Activated CD4-positive, alpha-beta T cell treated with anti-CD3 and anti-CD28 coated beads, Interleukin-2, amount 10 ng/mL, durations not matched to agents 24 days and 14 days (primary cell): ENCODE results near the gene AMMECR1. TPM values are rescaled to one million over a fixed set of nuclear protein-coding genes. Genes with fewer than 3 reads are reported as not detected.
A peak's percentile ranks its signal among the peaks of the same experiment; 100 is the strongest.
"Not testable (repeated sequence)": the region's sequence is repeated elsewhere in the genome, so short reads cannot be mapped to it uniquely, and the experiment has no call there.

ENCODE experiments used
- DNase-seq: peaks from one replicate; pipeline ENCODE4 v3.0.0; 2022
- H3K27ac Mint-ChIP-seq: one replicate; pipeline ENCODE4 v1.8.0; 2022; ENCODE audit warnings: mild to moderate bottlenecking, mixed read lengths
- H3K27me3 Mint-ChIP-seq: one replicate; pipeline ENCODE4 v1.8.0; 2022; ENCODE audit warnings: mixed read lengths
- H3K36me3 Mint-ChIP-seq: one replicate; pipeline ENCODE4 v1.8.0; 2022; ENCODE audit warnings: low read depth, mild to moderate bottlenecking, mixed read lengths
- H3K4me1 Mint-ChIP-seq: one replicate; pipeline ENCODE4 v1.8.0; 2021; ENCODE audit warnings: mixed read lengths
- H3K4me3 Mint-ChIP-seq: one replicate; pipeline ENCODE4 v1.8.0; 2022; ENCODE audit warnings: mild to moderate bottlenecking, moderate library complexity, mixed read lengths
- H3K9me3 Mint-ChIP-seq: one replicate; pipeline ENCODE4 v1.8.0; 2021; ENCODE audit warnings: mixed read lengths
- intact Hi-C: fragments of 100-400 bp; cut with micrococcal nuclease; formaldehyde crosslinking; loops from one replicate; pipeline ENCODE4 v1.15.1; 2023
- total RNA-seq: library from RNA; stranded (reverse); gene quantifications from 2 replicates; pipeline ENCODE4 v1.2.3, GENCODE V29; 2022

The AMMECR1 gene
- total RNA-seq, 1 donor from 2014 or later: 12.2 TPM

- peaks cover 3% of the 10 kb centered on the region for H3K9me3 Mint-ChIP-seq
- H3K36me3 Mint-ChIP-seq: peaks cover 5% of the 10 kb centered on the region
- no peak overlapping the region for H3K4me3 Mint-ChIP-seq
- no peak for DNase-seq
- intact Hi-C loops: no loop called here
- H3K27ac Mint-ChIP-seq: no peak overlapping the region
- H3K27me3 Mint-ChIP-seq: no peaks in the 10 kb centered on the region
- peaks cover 17% of the 10 kb centered on the region for H3K4me1 Mint-ChIP-seq
These were observed 52.2 kb downstream of the AMMECR1 start for GRCh38 chrX:110265661-110266060.

GRCh38 chrX:110259117-110259516, 58.8 kb downstream of the AMMECR1 start:
- intact Hi-C loops: no loop called here
- no peak for DNase-seq
- no peak overlapping the region for H3K4me3 Mint-ChIP-seq
- H3K9me3 Mint-ChIP-seq: no peaks in the 10 kb centered on the region
- H3K27me3 Mint-ChIP-seq: no peaks in the 10 kb centered on the region
- peaks cover 3% of the 10 kb centered on the region for H3K4me1 Mint-ChIP-seq
- no peak overlapping the region for H3K27ac Mint-ChIP-seq
- peaks cover 2% of the 10 kb centered on the region for H3K36me3 Mint-ChIP-seq

- Mint-ChIP-seq H3K9me3 (no peaks in the 10 kb centered on the region), H3K36me3 (peaks cover 4% of the 10 kb centered on the region)
- DNase-seq: no peak
These were observed 59.3 kb downstream of the AMMECR1 start for GRCh38 chrX:110258552-110258951.

GRCh38 chrX:110257889-110258288, 60.0 kb downstream of the AMMECR1 start:
- no peak for DNase-seq
- Mint-ChIP-seq H3K27ac (no peak overlapping the region), H3K4me1 (peaks cover 3% of the 10 kb centered on the region), H3K4me3 (no peak overlapping the region), H3K27me3 (no peaks in the 10 kb centered on the region), H3K36me3 (peaks cover 4% of the 10 kb centered on the region), H3K9me3 (no peaks in the 10 kb centered on the region)
- intact Hi-C loops: no loop called here

More at GRCh38 chrX:110258552-110258951, 59.3 kb downstream of the AMMECR1 start:
- intact Hi-C loops: no loop called here
- Mint-ChIP-seq H3K27me3 (no peaks in the 10 kb centered on the region), H3K4me1 (peaks cover 3% of the 10 kb centered on the region), H3K27ac (no peak overlapping the region), H3K4me3 (no peak overlapping the region)

- intact Hi-C loops: no loop called here
- peaks cover 7% of the 10 kb centered on the region for H3K36me3 Mint-ChIP-seq
These were observed 65.2 kb downstream of the AMMECR1 start for GRCh38 chrX:110252711-110253110.

GRCh38 chrX:110251961-110252360, 65.9 kb downstream of the AMMECR1 start:
- H3K4me1 Mint-ChIP-seq: peaks cover 3% of the 10 kb centered on the region
- no peak for DNase-seq
- H3K4me3 Mint-ChIP-seq: no peak overlapping the region
- no peaks in the 10 kb centered on the region for H3K27me3 Mint-ChIP-seq
- peaks cover 7% of the 10 kb centered on the region for H3K36me3 Mint-ChIP-seq
- no peak overlapping the region for H3K27ac Mint-ChIP-seq
- intact Hi-C loops: no loop called here
- no peaks in the 10 kb centered on the region for H3K9me3 Mint-ChIP-seq

More at GRCh38 chrX:110252711-110253110, 65.2 kb downstream of the AMMECR1 start:
- Mint-ChIP-seq H3K4me3 (no peak overlapping the region), H3K27ac (no peak overlapping the region), H3K4me1 (peaks cover 3% of the 10 kb centered on the region), H3K9me3 (no peaks in the 10 kb centered on the region), H3K27me3 (no peaks in the 10 kb centered on the region)
- no peak for DNase-seq

GRCh38 chrX:110251526-110251925, 66.4 kb downstream of the AMMECR1 start:
- H3K4me3 Mint-ChIP-seq: no peak overlapping the region
- no peaks in the 10 kb centered on the region for H3K27me3 Mint-ChIP-seq
- H3K9me3 Mint-ChIP-seq: no peaks in the 10 kb centered on the region
- intact Hi-C loops: no loop called here
- H3K4me1 Mint-ChIP-seq: peaks cover 5% of the 10 kb centered on the region
- peaks cover 7% of the 10 kb centered on the region for H3K36me3 Mint-ChIP-seq
- no peak for DNase-seq
- H3K27ac Mint-ChIP-seq: no peak overlapping the region

- Mint-ChIP-seq H3K9me3 (no peaks in the 10 kb centered on the region), H3K4me3 (no peak overlapping the region), H3K4me1 (peaks cover 8% of the 10 kb centered on the region), H3K36me3 (peaks cover 7% of the 10 kb centered on the region), H3K27ac (no peak overlapping the region), H3K27me3 (no peaks in the 10 kb centered on the region)
- no peak for DNase-seq
- intact Hi-C loops: no loop called here
These were observed 67.0 kb downstream of the AMMECR1 start for GRCh38 chrX:110250847-110251246.

GRCh38 chrX:110248578-110248977, 69.3 kb downstream of the AMMECR1 start:
- Mint-ChIP-seq H3K4me3 (no peak overlapping the region), H3K4me1 (peaks cover 10% of the 10 kb centered on the region), H3K27ac (no peak overlapping the region), H3K27me3 (no peaks in the 10 kb centered on the region), H3K36me3 (peaks cover 8% of the 10 kb centered on the region), H3K9me3 (no peaks in the 10 kb centered on the region)
- no peak for DNase-seq
- intact Hi-C loops: no loop called here

- H3K9me3 Mint-ChIP-seq: peaks cover 9% of the 10 kb centered on the region
- intact Hi-C loops: no loop called here
- H3K4me1 Mint-ChIP-seq: peaks cover 8% of the 10 kb centered on the region
- no peak overlapping the region for H3K27ac Mint-ChIP-seq
- DNase-seq: no peak
- peaks cover 12% of the 10 kb centered on the region for H3K36me3 Mint-ChIP-seq
- no peaks in the 10 kb centered on the region for H3K27me3 Mint-ChIP-seq
- H3K4me3 Mint-ChIP-seq: no peak overlapping the region
These were observed 72.9 kb downstream of the AMMECR1 start for GRCh38 chrX:110245011-110245410.

- no peak for DNase-seq
- Mint-ChIP-seq H3K27me3 (no peaks in the 10 kb centered on the region), H3K36me3 (peaks cover 16% of the 10 kb centered on the region), H3K4me1 (peaks cover 19% of the 10 kb centered on the region), H3K9me3 (peaks cover 9% of the 10 kb centered on the region), H3K27ac (no peak overlapping the region), H3K4me3 (no peak overlapping the region)
- intact Hi-C loops: no loop called here
These were observed 75.5 kb downstream of the AMMECR1 start for GRCh38 chrX:110242371-110242770.

GRCh38 chrX:110241816-110242215, 76.1 kb downstream of the AMMECR1 start:
- peaks cover 16% of the 10 kb centered on the region for H3K36me3 Mint-ChIP-seq
- no peak for DNase-seq
- intact Hi-C loops: no loop called here
- H3K9me3 Mint-ChIP-seq: peaks cover 9% of the 10 kb centered on the region
- no peak overlapping the region for H3K27ac Mint-ChIP-seq
- peaks cover 22% of the 10 kb centered on the region for H3K4me1 Mint-ChIP-seq
- H3K27me3 Mint-ChIP-seq: no peaks in the 10 kb centered on the region
- no peak overlapping the region for H3K4me3 Mint-ChIP-seq

- H3K27me3 Mint-ChIP-seq, H3K27ac Mint-ChIP-seq, H3K9me3 Mint-ChIP-seq, intact Hi-C loops, H3K4me3 Mint-ChIP-seq: not testable (repeated sequence)
- peaks cover 16% of the 10 kb centered on the region for H3K4me1 Mint-ChIP-seq
- H3K36me3 Mint-ChIP-seq: peaks cover 17% of the 10 kb centered on the region
- peak; percentile 72 for DNase-seq
These were observed 79.6 kb downstream of the AMMECR1 start for GRCh38 chrX:110238259-110238658.

GRCh38 chrX:110231485-110231884, 86.4 kb downstream of the AMMECR1 start:
- H3K27me3 Mint-ChIP-seq, intact Hi-C loops, H3K27ac Mint-ChIP-seq, DNase-seq, H3K4me3 Mint-ChIP-seq, H3K9me3 Mint-ChIP-seq: not testable (repeated sequence)
- peaks cover 27% of the 10 kb centered on the region for H3K4me1 Mint-ChIP-seq
- H3K36me3 Mint-ChIP-seq: peaks cover 14% of the 10 kb centered on the region

GRCh38 chrX:110229497-110230111, 88.3 kb downstream of the AMMECR1 start:
- not testable (repeated sequence) for H3K9me3 Mint-ChIP-seq, H3K27me3 Mint-ChIP-seq
- Mint-ChIP-seq H3K4me3 (peak overlapping the region; percentile 79), H3K4me1 (peaks cover 27% of the 10 kb centered on the region), H3K36me3 (peaks cover 11% of the 10 kb centered on the region), H3K27ac (peak overlapping the region; percentile 56)
- intact Hi-C loops: loop anchor here (5.0 kb wide), 1 partner anchor 83 kb away; no protein-coding TSS in a partner anchor
- peak; percentile 92 for DNase-seq
